BLaER1 (cell line): ENCODE data around the gene TTC4.

Experiments used
- H3K27ac ChIP-seq: shearing (Covaris generic); formaldehyde crosslinking; 2 replicates; pipeline ENCODE4 v1.8.1; 2022
- H3K27me3 ChIP-seq: shearing (Covaris generic); formaldehyde crosslinking; 2 replicates; pipeline ENCODE4 v1.8.1; 2022
- H3K36me3 ChIP-seq: shearing (Covaris generic); formaldehyde crosslinking; 2 replicates; pipeline ENCODE4 v1.8.1; 2022
- H3K4me1 ChIP-seq: shearing (Covaris generic); formaldehyde crosslinking; 2 replicates; pipeline ENCODE4 v1.8.1; 2022
- H3K4me2 ChIP-seq: shearing (Covaris generic); formaldehyde crosslinking; 2 replicates; pipeline ENCODE4 v1.8.1; 2022
- H3K4me3 ChIP-seq: shearing (Covaris generic); formaldehyde crosslinking; 2 replicates; pipeline ENCODE4 v1.8.1; 2022
- H3K9ac ChIP-seq: shearing (Covaris generic); formaldehyde crosslinking; 2 replicates; pipeline ENCODE4 v1.8.1; 2022
- H3K9me3 ChIP-seq: shearing (Covaris generic); formaldehyde crosslinking; 2 replicates; pipeline ENCODE4 v1.8.1; 2022
- H4K20me1 ChIP-seq: shearing (Covaris generic); formaldehyde crosslinking; 2 replicates; pipeline ENCODE4 v1.8.1; 2022
- Cebpa-rat ChIP-seq: shearing (Covaris generic); IDR thresholded peaks from 2 replicates; pipeline ENCODE4 v1.8.1; 2022

TTC4 gene

GRCh38 chr1:54683453-54683852, 32.2 kb upstream of the TTC4 start:
- H3K9ac ChIP-seq = no peak overlapping the region
- H3K27me3 ChIP-seq = no peaks in the 10 kb centered on the region
- H3K4me2 ChIP-seq = no peak overlapping the region
- H3K36me3 ChIP-seq = no peaks in the 10 kb centered on the region
- H4K20me1 ChIP-seq = no peaks in the 10 kb centered on the region
- no peaks in the 10 kb centered on the region for H3K9me3 ChIP-seq
- H3K4me1 ChIP-seq = no peaks in the 10 kb centered on the region
- no peak for TF ChIP-seq Cebpa-rat
- H3K4me3 ChIP-seq = no peak overlapping the region
- H3K27ac ChIP-seq = no peak overlapping the region

DNA sequence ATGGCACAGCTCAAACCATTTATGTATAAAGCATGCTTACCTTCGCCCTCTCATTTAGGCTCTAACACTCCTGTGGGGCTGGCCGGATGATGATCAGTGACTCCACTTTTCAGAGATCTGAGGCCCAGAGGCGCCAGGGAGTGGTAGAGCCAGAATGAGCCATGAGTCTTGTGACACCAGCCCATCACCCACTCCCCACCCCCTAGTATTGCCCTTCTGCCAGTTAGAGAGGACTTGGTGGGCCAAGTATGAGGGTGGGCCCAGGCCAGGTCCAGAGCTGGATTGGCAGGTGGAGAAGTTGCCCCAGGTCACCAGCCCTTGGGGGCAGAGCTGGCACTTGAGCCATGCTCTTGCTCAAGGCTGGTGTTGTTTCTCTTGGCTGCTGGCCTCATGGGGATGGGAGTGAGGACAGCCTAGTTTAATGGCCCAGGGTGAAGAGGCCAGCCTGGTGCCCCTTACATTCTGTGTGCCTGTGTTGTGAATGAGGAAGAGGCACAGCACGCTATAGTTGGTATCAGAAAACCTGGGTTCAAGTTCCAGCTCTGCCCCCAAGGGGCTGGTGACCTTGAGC, 30.2 kb upstream of the TTC4 start:
- H3K27ac ChIP-seq = no peak overlapping the region
- no peak overlapping the region for H3K9ac ChIP-seq

DNA sequence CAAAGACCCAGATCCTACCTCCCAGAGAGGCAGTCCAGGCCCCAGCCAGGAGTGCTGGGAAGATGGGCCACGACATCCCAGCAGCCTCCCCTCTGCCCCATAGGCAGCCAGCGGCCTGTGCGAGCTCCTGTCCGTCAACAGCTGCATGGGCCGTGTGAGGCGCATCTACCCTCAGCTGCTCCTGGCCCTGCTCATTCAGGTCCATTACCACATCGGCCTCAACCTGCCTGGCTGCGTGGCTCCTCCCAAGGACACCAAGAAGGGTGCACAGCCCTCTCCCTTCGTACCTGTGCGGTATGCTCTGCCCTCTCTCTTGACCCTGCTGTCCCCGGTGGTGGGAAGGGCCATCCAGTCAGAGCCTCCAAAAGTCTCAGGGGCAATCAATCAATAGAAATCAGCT, 29.5 kb upstream of the TTC4 start:
- TF ChIP-seq Cebpa-rat = no peak
- H3K4me1 ChIP-seq = peaks cover 8% of the 10 kb centered on the region
- H3K27me3 ChIP-seq = no peaks in the 10 kb centered on the region
- H3K9me3 ChIP-seq = no peaks in the 10 kb centered on the region
- H3K4me2 ChIP-seq = no peak overlapping the region
- no peak overlapping the region for H3K4me3 ChIP-seq
- H4K20me1 ChIP-seq = no peaks in the 10 kb centered on the region
- no peak overlapping the region for H3K9ac ChIP-seq
- no peaks in the 10 kb centered on the region for H3K36me3 ChIP-seq
- H3K27ac ChIP-seq = no peak overlapping the region

More for the DNA sequence above, 30.2 kb upstream of the TTC4 start:
- no peaks in the 10 kb centered on the region for H4K20me1 ChIP-seq
- no peaks in the 10 kb centered on the region for H3K36me3 ChIP-seq
- no peak overlapping the region for H3K4me3 ChIP-seq
- no peak overlapping the region for H3K4me2 ChIP-seq
- no peaks in the 10 kb centered on the region for H3K27me3 ChIP-seq
- H3K4me1 ChIP-seq = peaks cover 8% of the 10 kb centered on the region
- no peak for TF ChIP-seq Cebpa-rat
- H3K9me3 ChIP-seq = no peaks in the 10 kb centered on the region

- Histone ChIP-seq H3K4me1 (no peaks in the 10 kb centered on the region), H3K4me2 (no peak overlapping the region), H3K27ac (no peak overlapping the region), H3K36me3 (no peaks in the 10 kb centered on the region), H3K4me3 (no peak overlapping the region), H4K20me1 (no peaks in the 10 kb centered on the region), H3K9ac (no peak overlapping the region), H3K27me3 (no peaks in the 10 kb centered on the region), H3K9me3 (no peaks in the 10 kb centered on the region)
- TF ChIP-seq Cebpa-rat = no peak
These were observed 20.9 kb upstream of the TTC4 start for GRCh38 chr1:54694771-54695170.

GRCh38 chr1:54695221-54695620, 20.4 kb upstream of the TTC4 start:
- Histone ChIP-seq H3K36me3 (no peaks in the 10 kb centered on the region), H4K20me1 (no peaks in the 10 kb centered on the region), H3K4me1 (no peaks in the 10 kb centered on the region), H3K4me2 (no peak overlapping the region), H3K4me3 (no peak overlapping the region), H3K27me3 (no peaks in the 10 kb centered on the region), H3K9ac (no peak overlapping the region), H3K9me3 (no peaks in the 10 kb centered on the region), H3K27ac (no peak overlapping the region)
- no peak for TF ChIP-seq Cebpa-rat

GRCh38 chr1:54695764-54696163, 19.9 kb upstream of the TTC4 start:
- no peaks in the 10 kb centered on the region for H3K36me3 ChIP-seq
- H3K27me3 ChIP-seq = no peaks in the 10 kb centered on the region
- no peak overlapping the region for H3K27ac ChIP-seq
- no peak overlapping the region for H3K9ac ChIP-seq
- H3K9me3 ChIP-seq = no peaks in the 10 kb centered on the region
- no peaks in the 10 kb centered on the region for H4K20me1 ChIP-seq
- no peak overlapping the region for H3K4me3 ChIP-seq
- TF ChIP-seq Cebpa-rat = no peak
- H3K4me2 ChIP-seq = no peak overlapping the region
- H3K4me1 ChIP-seq = no peaks in the 10 kb centered on the region

DNA sequence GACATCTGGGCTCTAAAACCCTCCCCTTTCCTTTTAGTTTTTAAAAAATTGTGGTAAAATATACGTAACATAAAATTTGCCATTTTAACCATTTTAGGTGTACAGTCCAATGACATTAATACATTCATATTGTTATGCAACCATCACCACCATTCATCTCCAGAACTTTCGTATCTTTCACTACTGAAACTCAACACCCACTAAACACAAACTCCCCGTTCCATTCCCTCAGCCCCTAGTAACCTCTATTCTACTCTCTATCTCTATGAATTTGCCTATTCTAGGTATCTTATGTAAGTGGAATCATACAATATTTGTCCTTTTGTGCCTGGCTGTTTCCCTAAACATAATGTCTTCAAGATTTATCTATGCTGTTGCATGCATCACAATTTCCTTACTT, 19.4 kb upstream of the TTC4 start:
- Histone ChIP-seq H3K4me1 (no peaks in the 10 kb centered on the region), H3K9me3 (no peaks in the 10 kb centered on the region), H3K27ac (no peak overlapping the region), H3K4me3 (no peak overlapping the region), H4K20me1 (no peaks in the 10 kb centered on the region), H3K4me2 (no peak overlapping the region), H3K36me3 (no peaks in the 10 kb centered on the region), H3K9ac (no peak overlapping the region), H3K27me3 (no peaks in the 10 kb centered on the region)
- no peak for TF ChIP-seq Cebpa-rat

DNA sequence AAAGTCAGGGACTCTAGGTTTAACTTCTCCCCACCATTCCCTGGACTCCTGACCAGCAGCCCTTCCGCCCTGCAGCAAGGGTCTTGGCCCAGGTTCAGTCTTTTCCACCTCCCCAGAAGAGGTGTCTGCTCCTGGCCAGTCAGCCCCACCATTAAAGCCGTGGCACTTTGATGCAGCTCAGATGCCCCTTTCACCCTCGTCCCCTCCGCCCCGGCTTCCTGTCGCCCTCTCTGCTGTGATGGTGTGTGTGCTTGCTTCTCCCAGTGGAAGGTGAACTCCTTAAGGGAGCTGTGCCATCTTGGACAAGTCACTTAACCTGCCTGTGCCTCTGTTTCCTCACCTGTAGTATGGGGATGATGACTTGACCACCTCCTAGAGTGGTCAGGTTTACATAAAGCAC, 17.8 kb upstream of the TTC4 start:
- Histone ChIP-seq H3K4me1 (no peaks in the 10 kb centered on the region), H3K27ac (no peak overlapping the region), H3K4me2 (no peak overlapping the region), H3K9me3 (no peaks in the 10 kb centered on the region), H4K20me1 (no peaks in the 10 kb centered on the region), H3K9ac (no peak overlapping the region), H3K27me3 (no peaks in the 10 kb centered on the region), H3K36me3 (no peaks in the 10 kb centered on the region), H3K4me3 (no peak overlapping the region)
- TF ChIP-seq Cebpa-rat = no peak

GRCh38 chr1:54698346-54698745, 17.3 kb upstream of the TTC4 start:
- no peaks in the 10 kb centered on the region for H3K36me3 ChIP-seq
- H3K4me1 ChIP-seq = no peaks in the 10 kb centered on the region
- no peak overlapping the region for H3K9ac ChIP-seq
- no peaks in the 10 kb centered on the region for H3K27me3 ChIP-seq
- H3K4me2 ChIP-seq = no peak overlapping the region
- H3K27ac ChIP-seq = no peak overlapping the region
- no peak overlapping the region for H3K4me3 ChIP-seq
- H3K9me3 ChIP-seq = no peaks in the 10 kb centered on the region
- TF ChIP-seq Cebpa-rat = no peak
- H4K20me1 ChIP-seq = no peaks in the 10 kb centered on the region

DNA sequence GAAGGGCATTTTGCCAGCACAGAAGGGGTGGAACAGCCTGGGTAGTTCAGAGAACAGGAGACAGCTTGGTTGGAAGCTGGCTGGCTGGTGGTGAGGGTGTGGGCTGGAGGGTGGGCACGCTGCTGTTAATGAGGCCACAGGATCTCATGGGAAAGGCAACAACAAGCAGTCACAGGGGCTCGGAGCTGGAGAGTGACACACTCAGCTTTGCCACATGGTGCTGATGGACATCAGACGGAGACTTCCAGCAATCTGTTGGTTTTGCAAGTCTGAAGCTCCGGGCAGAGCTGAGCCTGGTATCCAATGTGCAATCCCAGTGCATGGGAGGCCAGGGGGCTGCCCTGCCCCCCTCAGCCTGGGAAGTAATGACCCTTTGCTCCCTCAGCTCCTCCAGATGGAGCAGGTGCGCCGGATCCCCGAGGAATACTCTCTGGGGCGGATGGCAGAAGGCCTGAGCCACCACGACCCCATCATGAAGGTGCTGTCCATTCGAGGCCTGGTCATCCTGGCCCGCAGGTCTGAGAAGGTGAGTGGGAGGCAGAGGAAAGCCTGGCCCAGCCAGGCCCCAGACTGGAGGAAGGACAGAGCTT, 15.6 kb upstream of the TTC4 start:
- Histone ChIP-seq H3K4me2 (no peak overlapping the region), H3K36me3 (no peaks in the 10 kb centered on the region), H3K4me1 (no peaks in the 10 kb centered on the region), H3K9me3 (no peaks in the 10 kb centered on the region), H3K4me3 (no peak overlapping the region), H3K27me3 (no peaks in the 10 kb centered on the region), H3K27ac (no peak overlapping the region), H3K9ac (no peak overlapping the region), H4K20me1 (no peaks in the 10 kb centered on the region)
- no peak for TF ChIP-seq Cebpa-rat

- H3K9me3 ChIP-seq = no peaks in the 10 kb centered on the region
- no peaks in the 10 kb centered on the region for H3K27me3 ChIP-seq
- H3K9ac ChIP-seq = no peak overlapping the region
- no peak overlapping the region for H3K27ac ChIP-seq
- no peak overlapping the region for H3K4me2 ChIP-seq
- H3K4me1 ChIP-seq = no peaks in the 10 kb centered on the region
- H4K20me1 ChIP-seq = no peaks in the 10 kb centered on the region
- no peak for TF ChIP-seq Cebpa-rat
- no peaks in the 10 kb centered on the region for H3K36me3 ChIP-seq
- H3K4me3 ChIP-seq = no peak overlapping the region
These were observed 14.6 kb upstream of the TTC4 start for GRCh38 chr1:54701066-54701465.
